GM18526 (cell line): ENCODE data around the gene SYNE4.

Experiments used
- POLR2A ChIP-seq: IDR thresholded peaks from 3 replicates; pipeline ENCODE4 v1.6.1; 2011; ENCODE audit not compliant: insufficient read length; ENCODE audit errors: extremely low read depth

Gene SYNE4, protein sequence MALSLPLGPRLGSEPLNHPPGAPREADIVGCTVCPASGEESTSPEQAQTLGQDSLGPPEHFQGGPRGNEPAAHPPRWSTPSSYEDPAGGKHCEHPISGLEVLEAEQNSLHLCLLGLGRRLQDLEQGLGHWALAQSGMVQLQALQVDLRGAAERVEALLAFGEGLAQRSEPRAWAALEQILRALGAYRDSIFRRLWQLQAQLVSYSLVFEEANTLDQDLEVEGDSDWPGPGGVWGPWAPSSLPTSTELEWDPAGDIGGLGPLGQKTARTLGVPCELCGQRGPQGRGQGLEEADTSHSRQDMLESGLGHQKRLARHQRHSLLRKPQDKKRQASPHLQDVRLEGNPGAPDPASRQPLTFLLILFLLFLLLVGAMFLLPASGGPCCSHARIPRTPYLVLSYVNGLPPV

DNA sequence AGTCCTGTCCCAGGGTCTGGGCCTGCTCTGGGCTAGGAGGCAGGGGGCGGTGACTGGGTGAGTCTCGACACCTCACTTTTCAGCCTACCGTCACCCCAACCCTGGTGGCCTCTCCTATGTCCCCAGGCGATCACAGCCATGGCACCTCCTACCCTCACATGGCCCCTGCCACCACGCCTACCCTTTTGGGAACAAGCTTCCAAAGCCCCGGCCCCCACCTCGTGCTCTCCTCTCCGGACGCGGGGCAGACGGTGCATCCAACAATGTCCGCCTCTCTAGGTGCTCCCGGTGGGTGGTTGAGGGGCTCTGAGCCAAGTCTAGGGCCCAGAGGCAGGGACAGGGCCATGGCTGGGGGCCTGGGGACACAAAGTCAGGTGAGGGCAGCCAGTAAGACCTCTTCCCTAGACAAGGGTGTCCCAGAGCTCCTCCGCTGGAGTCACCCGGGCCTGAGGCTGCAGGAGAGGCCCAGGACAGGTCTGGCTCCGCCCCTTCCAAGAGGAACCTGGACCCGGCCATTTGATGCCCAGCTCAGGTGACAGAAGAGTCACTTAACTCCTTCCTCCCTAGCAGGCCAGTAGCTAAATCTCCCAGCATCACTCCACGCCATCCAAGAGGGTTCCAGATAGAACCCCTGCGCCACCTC lies at the start of gene SYNE4:
Gene SYNE4, minus strand, starts transcription at position 478 of the 643 bp plus-strand sequence. Its CDS starts 132 bp downstream, at position 346.
- TF ChIP-seq POLR2A, result no peak

DNA sequence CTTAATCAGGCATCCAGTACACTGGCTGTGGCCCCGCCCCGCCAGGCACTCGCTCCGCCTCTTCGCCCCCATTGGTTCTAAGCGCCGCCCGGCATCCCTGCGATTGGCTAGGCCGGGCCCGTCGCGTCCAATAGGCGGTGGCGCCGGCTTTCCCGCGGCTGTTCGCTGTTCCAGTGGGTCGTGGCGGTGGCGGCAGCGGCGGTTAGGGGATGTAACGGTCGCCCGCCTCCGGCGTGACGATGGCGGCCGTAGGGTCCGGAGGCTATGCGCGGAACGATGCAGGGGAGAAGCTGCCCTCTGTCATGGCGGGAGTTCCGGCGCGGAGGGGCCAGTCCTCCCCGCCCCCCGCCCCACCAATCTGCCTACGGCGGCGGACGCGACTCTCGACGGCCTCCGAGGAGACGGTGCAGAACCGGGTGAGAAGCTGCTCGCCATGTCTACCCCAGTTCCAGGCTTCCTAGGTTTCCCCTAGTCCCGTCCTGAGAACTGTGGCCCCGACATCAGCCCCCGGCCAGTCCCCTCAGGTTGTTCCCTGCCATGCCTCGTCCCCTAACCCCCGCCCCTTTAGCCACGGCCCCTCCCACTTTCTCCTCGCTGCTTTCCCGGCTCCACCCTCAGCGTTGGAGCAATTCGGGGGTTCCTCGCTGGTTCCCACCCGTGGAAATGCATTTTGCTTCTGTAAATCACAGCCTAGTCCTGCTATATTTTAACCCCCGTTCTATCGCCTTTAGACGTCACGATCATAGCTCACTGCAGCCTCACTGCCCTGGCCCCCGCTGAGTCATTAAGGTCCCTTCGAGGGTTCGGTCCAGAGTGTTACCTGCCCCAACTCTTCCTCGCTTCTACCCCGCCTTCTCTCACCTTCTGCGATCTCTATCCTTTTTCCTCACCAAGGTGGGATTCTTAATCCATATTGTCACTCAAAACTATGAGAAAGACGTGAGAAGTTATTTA lies 46.4 kb upstream of the SYNE4 start, which contains the start of gene WDR62:
Gene WDR62, plus strand, starts transcription at position 165 of the 954 bp plus-strand sequence. Its CDS starts 75 bp downstream, at position 240.
- peak; percentile 41 for TF ChIP-seq POLR2A

DNA sequence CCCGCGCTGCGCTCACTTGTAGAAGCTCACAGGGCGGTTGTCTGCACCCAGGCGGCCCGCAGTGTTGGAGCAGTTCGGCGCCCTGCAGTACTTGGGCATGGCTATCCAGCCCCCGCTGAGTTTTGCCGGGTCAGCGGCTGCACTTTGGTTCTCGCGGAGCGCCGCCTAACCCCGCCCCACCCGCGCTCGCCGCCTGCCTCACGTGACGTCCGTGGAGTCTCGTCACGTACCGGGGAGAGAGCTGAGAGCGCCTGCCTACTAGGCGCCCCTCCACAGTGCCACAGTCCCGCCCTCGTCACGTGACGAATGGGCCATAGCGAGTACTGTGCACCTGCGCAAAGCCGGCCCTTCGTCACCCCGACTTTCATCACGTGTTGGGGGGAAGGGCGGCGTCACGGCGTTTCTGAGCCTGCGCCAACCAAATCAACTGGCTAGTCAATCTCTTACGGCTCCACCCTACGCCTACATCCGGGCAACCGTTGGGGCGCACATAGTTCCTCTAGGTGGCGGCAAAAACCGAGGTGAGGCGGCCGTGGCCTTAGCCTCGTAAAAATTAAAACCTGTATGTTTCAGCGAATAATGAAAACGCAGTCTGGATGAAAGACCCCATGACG lies 45.6 kb upstream of the SYNE4 start, which contains the start of gene THAP8:
Gene THAP8, minus strand, starts transcription at position 167 of the 614 bp plus-strand sequence. Its CDS starts 68 bp downstream, at position 99.
- peak; percentile 58 for TF ChIP-seq POLR2A

DNA sequence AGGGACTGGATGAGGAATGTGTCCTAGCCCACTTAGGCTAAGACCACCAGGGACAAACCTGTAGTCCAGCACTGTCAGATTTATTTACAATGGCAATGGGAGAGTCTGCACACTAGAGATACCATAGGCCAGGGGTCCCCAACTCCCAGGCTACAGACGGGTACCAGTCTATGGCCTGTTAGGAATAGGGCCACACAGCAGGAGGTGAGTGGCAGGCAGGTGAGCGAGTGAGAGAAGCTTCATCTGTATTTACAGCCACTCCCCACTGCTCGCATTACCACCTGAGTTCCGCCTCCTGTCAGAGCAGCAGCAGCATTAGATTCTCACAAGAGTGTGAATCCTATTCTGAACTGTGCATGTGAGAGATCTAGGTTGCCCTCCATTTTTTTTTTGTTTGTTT lies 43.0 kb upstream of the SYNE4 start:
- no peak for TF ChIP-seq POLR2A

DNA sequence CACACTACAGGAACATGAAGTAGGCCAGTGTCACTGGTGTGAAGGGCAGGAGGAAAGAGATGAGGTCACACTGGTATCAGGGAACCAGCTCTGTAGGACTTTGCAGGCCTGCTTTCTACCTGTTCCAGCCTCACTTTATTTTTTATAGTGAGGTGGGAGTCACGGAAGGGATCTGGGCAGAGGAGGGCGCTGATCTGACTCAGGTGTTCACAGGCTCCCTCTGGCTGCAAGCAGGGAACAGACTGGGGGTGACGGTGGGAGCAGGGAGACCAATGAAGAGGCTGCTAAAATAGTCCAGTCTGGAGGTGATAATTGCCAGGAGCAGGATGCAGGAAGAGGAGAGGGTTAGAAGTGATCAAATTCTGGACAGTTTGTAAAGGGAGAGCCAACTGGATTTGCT lies 42.6 kb upstream of the SYNE4 start:
- no peak for TF ChIP-seq POLR2A

DNA sequence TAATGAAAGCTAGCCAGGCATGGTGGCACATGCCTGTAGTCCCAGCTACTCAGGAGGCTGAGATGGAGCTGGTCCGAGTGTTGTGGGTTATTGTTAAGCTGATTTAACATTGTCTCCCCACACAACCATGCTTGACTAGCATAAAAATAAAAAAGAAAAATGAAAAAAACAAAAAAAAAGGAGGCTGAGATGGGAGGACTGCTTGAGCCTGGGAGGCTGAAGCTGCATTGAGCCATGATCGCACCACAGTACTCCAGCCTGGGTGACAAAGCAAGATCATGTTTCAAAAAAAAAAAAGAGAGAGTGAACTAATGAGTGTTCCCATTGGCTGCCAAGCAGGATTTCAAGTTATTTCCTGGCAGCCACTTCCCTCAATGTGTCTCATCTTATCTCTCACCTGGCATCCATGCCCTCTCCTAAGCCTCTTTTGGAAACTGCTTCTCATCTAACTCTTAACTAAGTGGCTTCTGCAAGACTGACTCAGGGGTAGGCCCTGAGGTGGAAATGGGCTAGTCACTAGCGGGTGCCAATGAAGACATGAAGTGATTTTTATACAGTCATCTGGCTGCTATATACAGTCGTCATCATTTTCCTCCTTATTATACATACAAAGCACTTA lies 40.6 kb upstream of the SYNE4 start:
- no peak for TF ChIP-seq POLR2A

DNA sequence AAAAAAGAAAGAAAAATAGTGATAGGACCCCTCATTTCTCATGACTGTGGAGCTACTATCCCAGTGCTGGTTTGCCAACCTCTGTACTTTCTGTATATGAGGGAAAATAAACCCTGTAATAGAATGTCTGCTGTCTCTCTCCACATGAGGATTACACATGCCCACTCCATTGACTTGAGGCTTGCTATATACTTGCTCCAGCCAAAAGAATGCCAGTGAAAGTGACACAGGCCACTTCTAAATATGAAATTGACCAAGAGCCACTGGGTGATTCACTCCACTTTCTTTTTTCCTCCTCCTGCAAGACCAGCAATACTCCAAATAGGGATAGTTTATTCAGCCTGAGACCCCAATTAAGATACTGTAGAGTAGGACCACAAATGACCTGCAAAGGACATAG lies 39.2 kb upstream of the SYNE4 start:
- TF ChIP-seq POLR2A, result no peak

DNA sequence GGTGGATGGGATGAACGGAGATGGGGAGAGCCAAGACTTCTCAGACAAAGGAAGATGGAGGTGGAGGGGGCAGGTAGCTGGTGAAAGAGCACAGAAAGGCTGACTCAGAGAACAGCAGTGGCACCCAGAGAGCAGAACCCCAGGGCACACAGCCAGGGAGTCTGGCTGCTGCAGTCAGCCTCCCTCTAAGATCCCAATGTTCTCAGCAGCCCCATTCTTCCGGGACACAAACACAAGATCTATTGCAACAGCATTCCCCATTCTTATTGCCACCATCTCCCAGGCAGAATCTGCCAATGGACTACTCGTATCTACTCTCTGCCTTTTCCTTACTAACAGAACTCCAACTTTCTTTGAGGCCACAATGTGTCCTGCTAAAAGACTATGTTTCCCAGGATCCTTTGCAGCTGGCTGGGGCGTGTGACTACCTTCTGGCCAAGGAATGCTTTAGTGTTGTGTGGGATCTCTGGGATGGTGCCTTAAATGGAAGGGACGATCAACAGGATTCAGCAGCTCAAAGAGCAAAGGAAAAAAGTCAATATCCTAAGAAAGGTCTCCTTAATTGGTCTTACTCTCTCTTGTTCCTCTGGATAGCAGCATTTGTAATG lies 37.9 kb upstream of the SYNE4 start:
- no peak for TF ChIP-seq POLR2A

DNA sequence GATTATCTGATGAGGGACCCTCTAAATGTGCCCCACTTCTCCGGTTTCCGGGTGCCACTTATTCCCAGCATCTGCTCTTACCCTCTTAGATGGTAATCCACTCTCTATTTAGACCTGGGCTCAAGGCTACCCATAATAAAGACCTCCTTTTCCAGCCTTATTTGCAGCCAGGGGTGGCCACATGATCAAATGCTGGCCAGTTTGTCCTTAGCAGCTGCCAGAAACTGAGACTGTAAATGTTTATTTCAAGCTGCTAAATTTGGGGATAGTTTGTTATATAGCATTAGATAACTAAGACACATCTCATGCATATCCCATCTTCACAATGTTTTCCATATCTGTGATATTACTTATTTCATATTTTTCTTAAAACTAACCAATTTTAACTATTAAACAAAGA lies 35.3 kb upstream of the SYNE4 start:
- no peak for TF ChIP-seq POLR2A

DNA sequence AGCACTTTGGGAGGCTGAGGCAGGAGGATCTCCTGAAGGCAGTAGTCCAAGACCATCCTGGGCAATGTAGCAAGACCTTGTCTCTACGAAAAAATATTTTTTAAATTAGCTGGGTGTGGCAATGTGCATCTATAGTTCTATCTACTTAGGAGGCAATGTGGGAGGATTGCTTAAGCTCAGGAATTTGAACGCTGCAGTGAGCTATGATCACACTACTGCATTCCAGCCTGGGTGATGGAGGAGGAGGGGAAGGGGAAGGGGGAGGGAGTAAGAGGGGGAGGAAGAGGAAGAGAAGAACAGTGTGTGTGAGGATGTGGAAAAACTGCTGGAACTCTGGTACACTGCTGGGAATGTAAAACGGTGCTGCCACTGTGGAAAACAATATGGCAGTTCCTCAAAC lies 33.2 kb upstream of the SYNE4 start:
- TF ChIP-seq POLR2A, result no peak

DNA sequence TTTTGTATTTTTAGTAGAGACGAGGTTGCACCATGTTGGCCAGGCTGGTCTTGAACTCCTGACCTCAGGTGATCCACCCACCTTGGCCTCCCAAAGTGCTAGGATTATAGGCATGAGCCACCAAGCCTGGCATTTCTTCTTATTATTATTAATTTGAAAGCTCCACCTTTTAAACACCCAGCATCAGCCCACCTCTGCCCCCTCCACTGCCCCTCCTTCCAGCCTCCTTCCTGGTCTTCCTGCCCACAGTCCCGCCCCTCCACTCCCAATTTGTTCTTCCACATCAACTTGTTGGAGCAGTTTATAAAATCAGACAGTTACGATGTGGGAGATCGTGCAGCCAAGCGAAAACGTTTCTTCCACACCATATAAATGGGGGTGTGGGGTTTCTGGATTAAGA lies 31.9 kb upstream of the SYNE4 start:
- no peak for TF ChIP-seq POLR2A

DNA sequence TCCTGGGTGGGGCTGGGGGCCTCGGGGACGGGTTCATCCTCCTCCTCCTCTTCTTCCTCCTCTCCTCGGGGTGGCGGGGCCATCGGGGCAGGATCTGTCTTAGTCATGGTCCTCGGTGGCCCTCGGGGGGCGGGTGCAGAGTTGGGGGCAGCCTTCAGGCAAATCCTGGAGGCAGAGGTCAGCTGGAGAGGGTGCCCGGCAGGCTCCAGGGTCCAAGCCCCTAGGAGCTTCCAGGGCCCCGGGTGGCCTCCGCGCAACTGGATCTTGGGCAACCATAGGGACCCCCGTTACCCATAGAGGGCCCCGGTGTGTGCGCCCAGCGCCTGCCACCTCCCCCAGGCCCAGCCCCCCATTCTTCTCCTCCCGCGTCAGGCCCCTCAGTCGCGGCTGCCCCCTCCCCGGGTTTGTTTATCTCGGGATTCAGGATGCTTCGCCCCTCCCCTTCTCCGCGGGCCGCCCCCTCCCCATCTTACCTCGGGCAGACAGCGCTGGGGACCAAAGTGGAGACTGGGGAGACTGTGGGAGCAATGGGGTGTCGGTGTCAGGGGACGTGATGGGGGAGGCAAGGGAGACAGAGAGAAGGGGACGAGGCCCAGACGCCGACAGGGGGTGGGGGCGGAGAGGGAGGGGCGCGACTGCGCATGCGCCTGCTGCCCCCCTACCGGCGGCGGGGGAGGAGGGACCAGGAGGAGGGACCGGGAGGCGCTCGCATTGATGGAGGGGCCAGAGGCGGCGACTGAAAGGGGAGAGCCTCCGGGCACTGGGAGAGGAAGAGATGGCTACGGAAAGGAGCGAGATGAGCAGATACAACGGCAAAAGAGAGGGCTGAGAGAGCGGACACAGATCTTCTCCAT lies 23.9 kb upstream of the SYNE4 start, which contains the start of gene CLIP3:
Gene CLIP3, minus strand, starts transcription at position 623 of the 854 bp plus-strand sequence. Its CDS starts 516 bp downstream, at position 107.
- no peak for TF ChIP-seq POLR2A

DNA sequence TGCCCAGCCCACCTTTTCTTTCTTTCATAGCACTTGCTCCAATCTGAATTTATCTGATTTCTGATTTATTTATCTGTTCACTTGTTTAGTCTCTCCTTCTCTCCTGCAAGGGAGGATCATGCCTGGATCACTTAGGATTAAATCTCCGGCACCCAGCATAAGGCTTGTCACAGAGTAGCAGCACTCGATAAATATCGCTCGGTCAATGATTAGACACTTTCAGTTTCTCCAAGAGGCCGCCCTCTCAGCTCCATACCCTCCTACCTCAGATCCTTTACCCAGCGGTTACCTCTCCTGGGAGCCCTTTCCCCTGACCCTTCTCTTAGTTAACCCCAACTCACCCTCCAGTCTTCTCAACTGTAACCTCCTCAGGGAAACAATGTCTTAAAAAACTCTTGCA lies 22.7 kb upstream of the SYNE4 start:
- TF ChIP-seq POLR2A, result no peak
